T-helper 2 cell treated with Interferon-gamma antibody and Interleukin-4, amounts not matched to agents 100 ng/mL and 5 ng/mL, for 36 hours (primary cell): ENCODE data around the gene UQCRQ. TPM values are rescaled to one million over a fixed set of nuclear protein-coding genes. Genes with fewer than 3 reads are reported as not detected.

Experiments used
- intact Hi-C: fragments of 100-400 bp; cut with micrococcal nuclease; formaldehyde crosslinking; loops from one replicate; pipeline ENCODE4 v1.15.1; 2023
- total RNA-seq: library from RNA; stranded (reverse); gene quantifications from 2 replicates; pipeline ENCODE4 v1.2.3, GENCODE V29; 2022

The UQCRQ gene
- 330 and 336 TPM in 2 replicates for total RNA-seq

- intact Hi-C loops, result loop anchor here (1.0 to 10.0 kb wide), 6 partner anchors 36 to 1508 kb away; partner anchors contain the start of genes AFF4, KIF3A, SHROOM1 and UBE2B
These were observed at the start of gene UQCRQ, which contains the start of gene GDF9 for GRCh38 chr5:132866342-132867045. TSS of gene UQCRQ (plus strand) at chr5:132866642. CDS start at chr5:132866882, 240 bp downstream. TSS of gene GDF9 (minus strand) at chr5:132866469. CDS start at chr5:132864533, 1,936 bp downstream.

GRCh38 chr5:132817011-132817410, 49.4 kb upstream of the UQCRQ start:
- intact Hi-C loops, result no loop called here

GRCh38 chr5:132819468-132819867, 47.0 kb upstream of the UQCRQ start:
- intact Hi-C loops, result no loop called here

GRCh38 chr5:132820162-132820754, 46.2 kb upstream of the UQCRQ start:
- intact Hi-C loops, result loop anchor here (1.0 to 5.0 kb wide), 6 partner anchors 43 to 433 kb away; partner anchors contain the start of genes CCNI2, KIF3A and SEPTIN8

GRCh38 chr5:132821350-132821749, 45.1 kb upstream of the UQCRQ start:
- intact Hi-C loops, result loop anchor here (2.0 to 5.0 kb wide), 3 partner anchors 44 to 435 kb away; partner anchors contain the start of genes KIF3A and SEPTIN8

GRCh38 chr5:132821791-132822190, 44.7 kb upstream of the UQCRQ start:
- intact Hi-C loops, result loop anchor here (2.0 to 5.0 kb wide), 3 partner anchors 44 to 435 kb away; partner anchors contain the start of genes KIF3A and SEPTIN8

GRCh38 chr5:132822650-132823480, 43.6 kb upstream of the UQCRQ start:
- intact Hi-C loops, result loop anchor here (5.0 kb wide), 2 partner anchors 46 to 86 kb away; partner anchors contain the start of genes KIF3A and SEPTIN8

GRCh38 chr5:132823481-132824050, 42.9 kb upstream of the UQCRQ start:
- intact Hi-C loops, result loop anchor here (5.0 kb wide), 2 partner anchors 46 to 86 kb away; partner anchors contain the start of genes KIF3A and SEPTIN8

GRCh38 chr5:132824426-132824825, 42.0 kb upstream of the UQCRQ start:
- intact Hi-C loops, result loop anchor here (5.0 kb wide), 2 partner anchors 47 to 87 kb away; partner anchors contain the start of genes KIF3A and SEPTIN8

GRCh38 chr5:132825033-132825833, 41.2 kb upstream of the UQCRQ start:
- intact Hi-C loops, result no loop called here

GRCh38 chr5:132825834-132826391, 40.5 kb upstream of the UQCRQ start:
- intact Hi-C loops, result no loop called here

- intact Hi-C loops, result no loop called here
These were observed 39.9 kb upstream of the UQCRQ start for GRCh38 chr5:132826424-132827082.

GRCh38 chr5:132827943-132828673, 38.3 kb upstream of the UQCRQ start:
- intact Hi-C loops, result no loop called here

GRCh38 chr5:132828846-132829494, 37.5 kb upstream of the UQCRQ start:
- intact Hi-C loops, result no loop called here

GRCh38 chr5:132829742-132830435, 36.6 kb upstream of the UQCRQ start:
- intact Hi-C loops, result loop anchor here (1.0 kb wide), 3 partner anchors 36 to 205 kb away; partner anchors contain the start of genes GDF9 and UQCRQ

- intact Hi-C loops, result loop anchor here (1.0 kb wide), 3 partner anchors 36 to 205 kb away; partner anchors contain the start of genes GDF9 and UQCRQ
These were observed 35.9 kb upstream of the UQCRQ start, which contains the start of gene SHROOM1 for GRCh38 chr5:132830436-132831094. TSS of gene SHROOM1 (minus strand) at chr5:132830647. CDS start at chr5:132826140, 4,507 bp downstream.
